Cardiac fibroblast (primary cell): ENCODE measurements around the gene PTPRN2.

Experiments used
- DNase-seq, 2 donors: peaks; one replicate each; pipeline versions ENCODE4 v3.0.0 to v3.0.0-alpha.2; 2010; ENCODE audit warnings: low read depth in 2 of 2
- H3K4me3 ChIP-seq, 2 donors: replicated peaks in 1 of 2; 1 replicate in 1 of 2; 2 replicates in 1 of 2; pipeline ENCODE4 v1.5.1; 2011; ENCODE audit warnings: low read depth in 2 of 2, low read length in 2 of 2, mild to moderate bottlenecking in 2 of 2, moderate library complexity in 1 of 2
- TF ChIP-seq, protein P1 (sequence below): IDR thresholded peaks from one replicate; pipeline ENCODE4 v1.5.1; 2011; ENCODE audit warnings: low read depth, mild to moderate bottlenecking, low read length, inconsistent platforms

The PTPRN2 gene

DNA sequence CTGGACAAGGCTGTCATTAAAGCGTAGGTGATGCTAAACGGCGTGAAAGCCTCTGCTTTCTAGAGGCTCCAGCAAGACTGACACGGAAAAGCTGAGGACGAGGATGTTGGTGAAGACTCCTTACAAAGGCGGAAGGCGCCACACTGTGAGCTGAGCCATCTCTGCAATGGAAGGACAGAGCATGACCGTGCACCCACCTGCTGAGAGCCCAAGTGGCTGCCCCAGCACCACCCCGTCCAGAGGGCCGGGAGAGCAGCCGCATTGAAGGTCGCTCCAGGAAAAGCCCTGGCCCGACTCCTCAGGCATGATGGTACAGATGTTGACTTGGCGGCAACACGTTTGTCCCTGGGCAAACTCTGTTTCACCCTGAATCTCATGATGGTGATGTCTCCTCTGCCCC lies 758.1 kb downstream of the PTPRN2 start:
- DNase-seq = no peak
- no peak overlapping the region for H3K4me3 ChIP-seq
- TF ChIP-seq, protein P1, sequence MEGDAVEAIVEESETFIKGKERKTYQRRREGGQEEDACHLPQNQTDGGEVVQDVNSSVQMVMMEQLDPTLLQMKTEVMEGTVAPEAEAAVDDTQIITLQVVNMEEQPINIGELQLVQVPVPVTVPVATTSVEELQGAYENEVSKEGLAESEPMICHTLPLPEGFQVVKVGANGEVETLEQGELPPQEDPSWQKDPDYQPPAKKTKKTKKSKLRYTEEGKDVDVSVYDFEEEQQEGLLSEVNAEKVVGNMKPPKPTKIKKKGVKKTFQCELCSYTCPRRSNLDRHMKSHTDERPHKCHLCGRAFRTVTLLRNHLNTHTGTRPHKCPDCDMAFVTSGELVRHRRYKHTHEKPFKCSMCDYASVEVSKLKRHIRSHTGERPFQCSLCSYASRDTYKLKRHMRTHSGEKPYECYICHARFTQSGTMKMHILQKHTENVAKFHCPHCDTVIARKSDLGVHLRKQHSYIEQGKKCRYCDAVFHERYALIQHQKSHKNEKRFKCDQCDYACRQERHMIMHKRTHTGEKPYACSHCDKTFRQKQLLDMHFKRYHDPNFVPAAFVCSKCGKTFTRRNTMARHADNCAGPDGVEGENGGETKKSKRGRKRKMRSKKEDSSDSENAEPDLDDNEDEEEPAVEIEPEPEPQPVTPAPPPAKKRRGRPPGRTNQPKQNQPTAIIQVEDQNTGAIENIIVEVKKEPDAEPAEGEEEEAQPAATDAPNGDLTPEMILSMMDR = no peak

DNA sequence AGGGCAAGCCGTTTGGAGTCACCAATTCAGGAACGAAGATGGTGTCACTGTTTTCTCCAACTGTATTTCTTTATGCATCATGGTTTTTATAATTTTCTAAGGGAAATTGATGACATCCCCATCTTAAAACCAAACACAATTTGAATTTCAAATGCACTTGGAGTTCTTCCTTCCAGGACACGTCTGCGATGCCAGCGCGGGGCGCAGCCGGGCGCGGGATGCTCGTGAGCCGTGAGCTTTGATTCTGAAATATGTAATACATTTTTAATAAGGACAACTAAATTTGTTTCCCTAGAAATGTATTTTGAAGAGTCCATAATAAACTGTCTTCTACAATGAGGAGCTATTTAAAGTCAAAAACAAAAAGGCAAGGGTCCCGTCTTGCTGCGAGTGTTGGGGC lies 758.7 kb downstream of the PTPRN2 start:
- TF ChIP-seq, protein P1 = no peak
- no peak overlapping the region for H3K4me3 ChIP-seq
- no peak for DNase-seq

DNA sequence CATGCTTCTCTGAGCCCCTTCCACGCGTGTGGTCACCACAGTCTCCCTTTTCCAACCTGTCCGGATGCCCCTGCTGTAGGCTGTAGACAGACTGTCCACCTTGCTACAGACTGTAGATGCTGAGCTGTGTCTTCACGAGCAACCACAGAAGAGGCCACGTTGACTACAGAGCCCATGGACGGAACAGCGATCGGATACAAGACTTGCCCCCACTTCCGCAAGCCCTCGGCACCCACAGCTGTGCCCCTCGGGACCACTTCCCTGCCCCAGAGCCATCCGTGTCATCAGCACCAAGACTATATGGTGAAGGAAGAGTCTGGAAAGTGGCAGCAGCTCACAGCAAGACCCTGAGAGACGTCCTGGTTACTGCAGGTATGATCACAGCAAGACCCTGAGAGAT lies 759.4 kb downstream of the PTPRN2 start:
- no peak overlapping the region for H3K4me3 ChIP-seq
- TF ChIP-seq, protein P1 = no peak
- no peak for DNase-seq

DNA sequence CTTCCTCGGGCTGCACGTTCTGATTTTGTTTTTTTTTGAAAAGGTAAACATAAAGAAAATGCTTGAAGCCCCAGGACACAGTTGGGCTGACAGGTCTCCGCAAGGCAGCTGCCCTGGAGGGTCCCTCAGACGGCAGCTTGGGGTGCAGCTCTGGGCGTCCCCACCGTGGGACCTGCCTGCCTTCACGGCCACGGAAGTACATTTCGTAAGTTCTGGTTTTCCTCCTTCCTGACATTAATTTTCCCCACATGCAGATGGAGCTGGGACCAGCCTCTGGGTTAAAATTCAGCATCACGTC lies 759.8 kb downstream of the PTPRN2 start:
- no peak for DNase-seq
- no peak overlapping the region for H3K4me3 ChIP-seq
- TF ChIP-seq, protein P1 = no peak

DNA sequence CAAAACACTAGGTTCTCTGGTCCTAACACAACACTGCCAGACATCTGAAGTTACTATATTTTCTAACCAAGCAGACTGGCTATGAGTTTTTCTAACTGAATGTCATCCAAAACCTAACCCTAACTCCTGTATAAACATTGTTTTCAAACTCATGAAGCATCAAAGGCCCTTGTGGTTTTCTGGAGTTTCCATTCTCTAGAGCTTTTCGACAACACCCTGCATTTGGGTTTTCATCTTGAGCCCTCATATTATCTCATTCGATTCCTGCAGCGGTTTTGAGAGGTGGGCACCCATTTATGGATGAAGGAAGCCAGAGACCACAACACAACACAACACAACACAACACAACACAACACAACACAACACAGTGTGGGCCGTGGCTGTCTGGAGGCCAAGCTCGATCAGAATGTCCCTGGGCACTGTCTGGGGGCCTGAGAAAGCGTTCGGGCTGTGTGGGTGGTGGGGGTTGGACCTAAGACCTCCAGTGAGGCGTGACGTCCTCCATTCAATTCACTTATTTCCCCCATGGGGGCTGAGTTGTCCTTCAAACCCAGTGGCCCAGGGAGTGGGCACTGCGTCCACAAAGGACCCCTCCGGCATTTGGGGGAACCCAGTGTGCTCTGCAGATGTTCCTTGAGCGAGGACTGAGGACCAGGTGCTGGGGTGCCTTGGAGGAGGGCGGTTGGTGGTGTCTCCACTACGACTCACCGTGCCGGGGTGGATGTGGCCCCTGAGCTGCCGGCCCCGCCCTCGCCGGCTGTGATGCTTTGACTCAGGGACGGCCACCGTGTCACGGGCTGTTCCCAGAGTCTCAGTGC lies 760.4 kb downstream of the PTPRN2 start:
- H3K4me3 ChIP-seq = no peak overlapping the region
- no peak for DNase-seq
- TF ChIP-seq, protein P1 = no peak

DNA sequence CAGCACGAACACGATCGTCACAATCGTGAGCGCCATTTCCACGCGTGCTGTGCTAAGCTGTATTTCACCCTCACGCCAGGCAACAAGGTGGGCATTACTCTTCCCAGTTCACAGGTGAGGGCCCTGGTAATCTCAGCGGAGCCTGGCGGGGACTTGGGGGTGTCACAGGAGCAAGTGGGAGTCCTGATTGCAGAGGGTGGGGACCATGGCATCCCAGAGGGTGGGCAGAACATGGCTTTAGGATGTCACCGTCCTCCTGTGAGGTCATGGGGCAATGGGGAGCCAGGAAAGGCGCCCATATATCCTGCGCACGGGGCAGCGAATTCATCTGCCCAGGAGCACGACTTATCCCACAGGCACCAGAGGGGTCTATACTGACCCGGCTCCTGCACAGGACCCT lies 761.1 kb downstream of the PTPRN2 start:
- no peak for DNase-seq
- TF ChIP-seq, protein P1 = no peak
- no peak overlapping the region for H3K4me3 ChIP-seq

DNA sequence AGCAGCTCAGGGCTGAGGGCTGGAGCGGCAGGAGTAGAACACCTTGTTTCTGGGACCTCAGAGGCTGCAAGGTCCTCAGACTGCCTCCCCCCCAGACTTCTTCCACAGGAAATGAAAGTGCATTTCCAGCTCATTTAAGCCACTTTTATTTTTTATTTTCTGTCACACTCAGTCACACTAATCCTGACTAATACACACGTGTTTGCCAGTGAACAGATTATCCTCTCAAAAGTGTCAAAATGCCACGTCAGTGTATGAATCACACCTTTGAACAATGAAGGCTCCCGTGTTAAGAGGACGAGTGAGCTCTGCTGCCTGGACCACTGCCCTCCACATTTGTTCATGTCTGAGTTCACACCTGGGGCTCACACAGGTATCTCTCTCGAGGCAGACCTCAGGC lies 762.3 kb downstream of the PTPRN2 start:
- TF ChIP-seq, protein P1 = no peak
- no peak for DNase-seq
- no peak overlapping the region for H3K4me3 ChIP-seq
